HUDEP-2 (cell line): ENCODE data around the gene MRM2.
"Not testable (repeated sequence)": the region's sequence is repeated elsewhere in the genome, so short reads cannot be mapped to it uniquely, and the experiment has no call there.

Experiments
- DNase-seq, 76 experiments: peaks; one replicate each; lab custom pipeline; 2025; ENCODE audit not compliant: unreplicated experiment in 76 of 76; lab: John Stamatoyannopoulos, UW

The MRM2 gene

DNA sequence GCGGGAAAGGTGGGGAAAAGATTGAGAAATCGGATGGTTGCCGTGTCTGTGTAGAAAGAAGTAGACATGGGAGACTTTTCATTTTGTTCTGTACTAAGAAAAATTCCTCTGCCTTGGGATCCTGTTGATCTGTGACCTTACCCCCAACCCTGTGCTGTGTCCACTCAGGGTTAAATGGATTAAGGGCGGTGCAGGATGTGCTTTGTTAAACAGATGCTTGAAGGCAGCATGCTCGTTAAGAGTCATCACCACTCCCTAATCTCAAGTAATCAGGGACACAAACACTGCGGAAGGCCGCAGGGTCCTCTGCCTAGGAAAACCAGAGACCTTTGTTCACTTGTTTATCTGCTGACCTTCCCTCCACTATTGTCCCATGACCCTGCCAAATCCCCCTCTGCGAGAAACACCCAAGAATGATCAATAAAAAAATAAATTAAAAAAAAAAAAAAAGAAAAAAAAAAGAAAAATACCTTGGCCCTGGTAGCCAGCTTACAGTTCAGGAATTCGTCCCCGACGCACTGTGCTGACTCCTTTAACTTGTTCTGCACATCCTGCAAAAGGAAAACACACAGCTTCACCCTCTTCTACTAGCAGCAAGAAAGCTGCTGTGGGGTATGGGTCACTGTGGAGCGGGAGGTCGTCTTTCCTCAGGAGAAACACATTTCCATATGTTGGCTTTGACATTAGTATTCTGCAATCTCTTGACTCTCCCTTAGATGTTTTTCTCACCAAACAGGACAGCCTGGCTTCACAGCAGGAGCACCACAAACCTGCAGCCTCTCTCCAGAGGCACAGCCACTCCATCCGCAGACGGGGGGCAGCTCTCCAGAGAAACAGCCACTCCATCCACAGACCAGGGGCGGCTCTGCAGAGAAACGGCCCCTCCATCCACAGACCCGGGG lies 27.3 kb upstream of the MRM2 start:
- not testable (repeated sequence) for DNase-seq

DNA sequence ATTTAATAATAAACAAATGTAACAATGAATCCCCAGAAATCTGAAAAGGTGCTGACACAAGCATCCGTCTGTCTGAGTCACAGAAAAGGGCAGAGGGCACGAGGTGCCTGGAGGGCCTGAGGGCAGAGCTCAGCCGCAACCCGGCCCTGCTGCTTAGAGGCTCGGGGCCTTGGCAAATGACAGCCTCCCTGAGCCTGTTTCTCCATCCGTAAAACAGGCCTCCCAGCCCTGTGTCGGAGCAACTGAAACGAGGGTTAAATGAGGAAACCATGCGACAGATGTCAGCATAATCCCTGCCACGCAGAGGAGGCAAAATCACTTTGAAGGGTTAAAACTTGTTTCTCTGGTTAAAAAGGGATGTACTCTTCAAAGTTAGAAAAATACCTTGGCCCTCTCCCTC lies 24.9 kb upstream of the MRM2 start:
- DNase-seq = no peak

DNA sequence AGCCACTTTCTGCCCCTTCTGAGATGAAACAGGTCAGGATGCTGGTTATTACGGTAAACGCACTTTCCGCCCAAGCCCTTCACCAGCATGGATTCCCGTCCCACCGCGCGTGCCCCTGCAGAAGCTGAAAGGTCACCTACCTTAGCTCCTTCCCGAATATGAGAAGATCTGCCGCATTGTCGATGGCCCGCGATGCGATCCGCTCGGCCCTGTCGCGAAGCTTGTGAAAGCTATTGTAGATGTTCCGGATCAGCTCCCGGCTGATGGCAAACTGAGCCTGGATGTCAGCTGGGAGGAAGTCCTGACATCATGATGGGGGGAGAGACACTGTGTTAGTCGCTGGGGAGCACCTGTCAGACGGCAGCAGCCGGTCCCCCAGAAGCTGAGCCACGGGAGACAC lies 22.2 kb upstream of the MRM2 start:
- DNase-seq = no peak

DNA sequence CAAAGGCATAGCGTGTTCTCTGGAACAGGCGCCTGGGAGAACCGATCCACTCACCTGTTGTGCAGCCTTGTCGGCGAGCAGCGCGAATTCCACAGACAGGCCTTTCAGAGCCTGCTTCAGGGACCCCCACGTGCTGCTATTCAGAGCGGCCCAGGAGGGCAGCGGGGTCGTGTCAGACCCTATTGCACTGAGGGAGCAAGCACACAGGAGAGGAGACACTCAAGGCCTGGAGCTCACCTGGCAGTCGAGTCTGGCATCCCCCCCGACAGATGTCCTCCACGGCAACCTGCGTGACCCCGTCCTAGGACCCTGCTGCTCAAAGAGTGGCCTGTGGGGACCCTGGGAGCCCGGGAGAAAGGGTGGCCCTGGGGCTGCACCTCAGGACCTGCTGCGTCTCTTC lies 21.2 kb upstream of the MRM2 start:
- DNase-seq = no peak

DNA sequence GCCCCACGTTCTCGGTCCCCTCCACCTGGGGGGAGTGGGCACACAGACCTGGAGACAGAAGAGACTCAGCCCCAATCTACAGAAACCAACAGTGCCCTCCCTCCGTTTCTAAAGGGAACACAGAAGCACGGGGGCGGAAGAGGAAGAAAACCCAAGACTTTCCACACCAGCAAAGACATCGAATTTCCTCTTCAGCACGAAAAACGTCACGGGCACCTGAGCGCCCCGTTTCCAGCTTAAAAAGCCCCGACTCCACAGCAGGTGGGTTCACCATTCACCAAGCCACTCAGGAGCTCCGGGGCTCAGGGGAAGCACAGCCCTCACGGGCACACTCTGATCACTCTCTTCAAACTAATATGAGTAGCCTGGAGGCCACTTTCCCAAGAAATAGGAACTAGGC lies 19.6 kb upstream of the MRM2 start:
- no peak for DNase-seq

DNA sequence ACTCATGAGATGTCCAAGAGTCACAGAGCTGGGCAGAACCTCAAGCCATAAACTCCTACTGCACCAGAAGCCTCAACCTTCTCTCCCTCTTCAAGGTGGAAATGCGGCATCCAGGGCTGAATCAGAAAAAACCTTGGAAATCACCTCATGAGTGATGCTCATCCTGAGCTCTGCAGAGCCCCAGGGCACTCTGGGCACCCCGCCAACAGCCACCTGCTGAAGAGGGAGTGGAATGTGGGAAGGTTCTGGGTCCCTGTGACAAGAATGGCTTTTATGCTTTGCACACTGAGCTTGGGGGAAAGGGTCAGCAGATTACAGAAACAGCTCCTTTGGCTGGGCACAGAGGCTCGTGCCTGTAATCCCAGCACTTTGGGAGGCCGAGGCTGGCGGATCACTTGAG lies 18.8 kb upstream of the MRM2 start:
- no peak for DNase-seq

DNA sequence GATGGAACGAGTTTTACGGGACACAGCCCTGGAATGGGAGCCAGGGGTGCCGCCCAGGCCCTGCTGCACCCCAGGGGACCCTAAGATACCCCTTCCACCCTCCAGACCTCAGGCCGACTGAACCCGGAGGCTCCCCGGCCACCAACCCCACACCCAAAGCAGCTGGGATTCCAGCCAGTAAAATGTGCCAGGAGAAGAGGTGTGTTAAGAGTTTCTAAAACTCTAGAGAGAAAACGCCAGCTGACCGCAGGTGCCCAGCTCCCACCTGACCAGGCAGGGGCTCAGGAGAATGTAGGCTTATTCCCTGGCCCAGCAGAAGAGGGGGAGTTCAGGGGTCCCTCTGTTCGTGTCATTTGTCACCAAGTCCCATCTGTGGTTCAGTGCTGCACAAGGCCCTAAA lies 17.5 kb upstream of the MRM2 start:
- DNase-seq = no peak

DNA sequence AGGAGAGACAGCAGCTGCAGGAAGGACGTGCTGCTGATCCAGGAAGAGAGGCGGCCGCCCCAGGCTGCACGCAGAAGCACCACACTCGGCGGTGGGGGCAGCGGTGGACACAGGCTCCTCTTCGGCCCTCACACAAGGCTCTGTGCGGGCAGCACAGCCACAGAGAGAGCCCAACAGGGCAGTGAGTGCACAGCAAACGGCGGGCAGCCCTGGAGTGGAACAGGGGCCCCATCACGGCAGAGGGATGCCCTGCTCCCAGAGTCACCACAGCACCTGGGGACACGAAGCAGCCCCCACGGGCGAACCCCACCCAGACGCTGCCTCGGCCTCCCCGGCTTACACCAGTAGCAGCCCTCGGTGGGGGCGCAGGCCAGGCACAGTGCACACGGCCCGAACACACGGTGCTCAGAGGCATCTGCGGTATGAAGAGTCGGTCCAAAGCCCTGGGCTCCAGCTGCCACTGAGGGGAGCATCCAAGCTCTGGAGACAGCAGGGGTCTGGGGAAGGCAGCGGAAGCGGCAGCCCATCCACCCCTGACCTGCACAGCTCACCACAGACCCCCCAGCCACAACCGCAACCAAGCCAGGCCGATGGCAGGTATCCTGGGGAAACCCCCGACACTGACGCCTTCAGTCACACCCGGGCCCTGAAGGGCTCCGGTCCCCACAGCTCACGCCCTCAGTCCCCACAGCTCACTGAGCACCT lies 16.8 kb upstream of the MRM2 start:
- DNase-seq = no peak

DNA sequence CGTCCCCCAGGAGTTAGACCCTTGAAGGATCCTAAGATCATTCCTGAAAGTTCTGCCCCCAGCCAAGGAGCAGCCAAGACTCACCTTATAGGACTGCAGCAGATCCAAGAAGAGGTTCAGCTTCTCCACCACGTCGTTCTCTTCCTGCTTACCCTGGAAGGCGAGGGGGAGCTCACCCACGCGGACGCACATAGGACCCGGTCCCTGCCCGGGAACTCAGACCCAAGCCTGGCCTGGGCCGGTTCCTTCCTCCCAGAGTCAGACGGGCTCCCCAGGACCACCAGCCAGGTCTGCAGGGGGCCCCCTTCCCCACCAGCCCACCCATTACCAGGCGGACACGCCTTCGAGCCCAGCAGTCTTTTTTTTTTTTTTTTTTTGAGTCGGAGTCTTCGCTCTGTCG lies 15.6 kb upstream of the MRM2 start:
- DNase-seq = no peak

DNA sequence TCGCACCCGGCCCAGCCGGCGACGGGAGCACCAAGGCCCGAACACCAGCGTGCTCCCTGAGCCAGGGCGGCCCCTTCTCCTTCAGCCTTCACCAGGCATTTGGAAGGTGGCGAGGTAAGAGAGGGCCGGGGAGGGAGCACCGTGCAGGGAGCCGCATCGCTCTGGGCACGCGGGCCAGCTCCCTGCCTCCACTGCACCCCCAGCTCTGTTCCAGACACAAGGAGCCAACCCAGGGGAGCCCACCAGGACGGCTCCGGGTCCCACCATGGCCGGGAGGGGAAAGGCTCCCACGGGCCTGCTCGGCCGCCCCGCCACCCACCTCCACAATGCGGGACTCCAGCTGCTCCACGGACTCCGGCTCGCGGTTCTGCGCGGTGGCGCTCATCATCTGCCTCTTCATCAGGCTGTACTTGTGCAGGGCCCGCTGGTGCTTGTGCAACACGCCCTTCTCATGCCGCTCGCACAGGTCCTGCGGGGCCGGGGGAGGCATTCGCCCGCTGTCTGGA lies 15.1 kb upstream of the MRM2 start:
- DNase-seq = no peak

DNA sequence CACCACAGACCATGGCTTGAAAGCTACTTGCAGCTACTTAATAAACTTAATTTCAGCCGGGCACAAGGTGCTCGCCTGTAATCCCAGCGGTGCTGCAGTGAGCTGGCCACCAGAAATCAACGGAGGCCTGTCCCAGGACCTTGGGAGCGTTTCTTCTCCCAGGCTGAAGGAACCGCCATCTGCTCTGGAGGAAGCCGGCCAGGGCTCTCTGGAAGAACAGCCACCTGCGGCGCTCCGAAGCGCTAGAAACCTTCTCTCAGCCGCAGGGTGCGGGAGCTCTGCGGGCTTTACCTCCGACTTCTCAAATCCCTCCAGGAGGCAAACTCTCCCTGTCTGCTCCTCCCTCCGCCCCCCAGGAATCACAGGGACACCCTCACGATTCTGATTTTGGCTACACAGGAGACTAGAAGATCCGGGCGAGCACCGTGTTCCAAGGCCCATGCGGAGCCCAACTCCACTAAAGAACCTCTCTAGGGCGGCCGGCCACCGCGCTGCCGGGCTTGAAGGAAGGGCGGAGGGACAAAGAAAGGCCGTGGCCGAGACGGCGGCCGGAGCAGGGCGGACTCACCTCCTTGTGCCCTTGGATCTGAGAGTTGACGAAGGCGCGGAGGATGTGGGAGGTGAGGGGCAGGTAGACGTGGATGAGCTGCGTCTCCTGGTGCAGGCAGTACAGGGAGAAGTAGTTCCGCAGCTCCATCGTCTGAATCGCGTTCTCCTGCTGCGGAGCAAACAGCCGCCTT lies 14.5 kb upstream of the MRM2 start:
- DNase-seq = no peak

DNA sequence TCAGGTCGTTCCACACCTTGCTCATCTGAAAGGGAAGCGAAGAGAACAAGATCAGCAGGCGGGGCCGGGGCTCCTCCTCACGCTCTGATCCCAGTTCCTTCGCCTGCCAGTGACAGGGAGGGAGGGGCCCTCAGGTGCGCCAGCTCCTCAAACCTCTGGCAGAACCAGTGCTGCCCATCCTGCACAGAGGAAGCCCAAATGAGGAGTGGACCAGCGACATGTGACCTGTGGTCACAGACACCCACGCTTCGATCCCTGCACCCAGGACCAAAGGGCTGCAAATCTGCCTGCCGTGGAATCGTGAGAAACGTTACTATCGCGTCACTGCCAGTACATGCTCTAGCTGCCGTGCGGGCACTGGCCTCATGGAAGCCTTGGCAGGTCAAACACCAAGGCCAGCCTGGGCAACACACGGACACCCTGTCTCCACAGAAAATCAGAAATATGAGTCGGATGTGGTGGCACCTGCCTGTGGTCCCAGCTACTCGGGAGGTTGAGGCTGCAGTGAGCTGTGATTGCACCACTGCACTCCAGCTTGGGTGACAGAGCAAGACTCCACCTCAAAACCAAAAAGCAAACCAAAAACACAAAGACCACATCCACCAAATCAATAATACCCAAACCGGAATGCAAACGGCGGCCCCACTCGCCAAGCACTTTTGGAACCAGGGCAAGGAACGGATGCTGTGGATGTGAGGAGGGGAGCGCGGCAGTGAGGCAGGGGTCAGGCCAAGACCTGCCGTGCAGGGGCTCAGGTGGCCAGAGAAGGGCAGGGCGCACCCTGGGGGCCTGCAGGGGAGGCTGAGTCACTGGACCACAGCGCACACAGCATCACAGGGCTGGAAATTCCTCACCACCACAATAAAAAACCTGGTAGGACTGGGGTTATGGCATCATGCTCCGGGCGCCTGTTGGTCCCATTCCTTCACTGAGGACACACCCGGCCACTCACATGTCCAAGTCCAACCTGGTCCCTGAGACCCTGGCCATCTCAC lies 13.4 kb upstream of the MRM2 start:
- no peak for DNase-seq

DNA sequence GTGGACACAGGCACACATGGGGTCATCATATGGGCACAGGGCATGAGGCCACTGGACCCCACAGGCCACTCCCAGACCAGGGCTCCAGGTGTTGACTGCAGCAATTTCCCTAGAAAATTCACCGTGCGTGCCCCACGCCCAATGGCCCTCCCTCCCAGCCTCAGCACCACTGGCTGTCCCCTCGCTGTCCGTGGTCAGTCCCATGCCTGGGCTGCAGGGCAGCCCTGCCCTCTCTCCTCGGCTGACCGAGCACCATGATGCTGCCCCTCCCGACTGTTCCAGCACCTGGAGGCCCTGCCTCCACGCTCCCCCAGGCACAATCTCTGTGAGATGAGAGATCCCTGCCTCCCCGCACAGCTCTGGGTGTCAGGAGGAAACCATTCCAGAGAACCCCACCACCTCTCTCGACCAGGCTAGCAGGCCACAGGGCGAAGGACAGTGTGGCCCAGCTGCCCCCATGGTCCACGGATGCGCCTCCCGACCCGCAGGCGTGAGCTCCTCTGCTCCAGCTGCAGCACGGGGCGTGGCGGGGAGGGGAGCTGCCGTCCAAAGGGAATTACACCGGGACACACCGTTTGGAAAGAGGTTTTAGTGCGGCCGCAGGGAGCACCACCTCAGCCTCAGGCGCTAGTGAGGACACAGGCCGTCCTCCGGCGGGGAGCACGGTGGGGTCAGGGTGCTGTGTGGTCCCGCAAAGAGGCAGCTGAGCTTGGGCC lies 12.6 kb upstream of the MRM2 start:
- no peak for DNase-seq

DNA sequence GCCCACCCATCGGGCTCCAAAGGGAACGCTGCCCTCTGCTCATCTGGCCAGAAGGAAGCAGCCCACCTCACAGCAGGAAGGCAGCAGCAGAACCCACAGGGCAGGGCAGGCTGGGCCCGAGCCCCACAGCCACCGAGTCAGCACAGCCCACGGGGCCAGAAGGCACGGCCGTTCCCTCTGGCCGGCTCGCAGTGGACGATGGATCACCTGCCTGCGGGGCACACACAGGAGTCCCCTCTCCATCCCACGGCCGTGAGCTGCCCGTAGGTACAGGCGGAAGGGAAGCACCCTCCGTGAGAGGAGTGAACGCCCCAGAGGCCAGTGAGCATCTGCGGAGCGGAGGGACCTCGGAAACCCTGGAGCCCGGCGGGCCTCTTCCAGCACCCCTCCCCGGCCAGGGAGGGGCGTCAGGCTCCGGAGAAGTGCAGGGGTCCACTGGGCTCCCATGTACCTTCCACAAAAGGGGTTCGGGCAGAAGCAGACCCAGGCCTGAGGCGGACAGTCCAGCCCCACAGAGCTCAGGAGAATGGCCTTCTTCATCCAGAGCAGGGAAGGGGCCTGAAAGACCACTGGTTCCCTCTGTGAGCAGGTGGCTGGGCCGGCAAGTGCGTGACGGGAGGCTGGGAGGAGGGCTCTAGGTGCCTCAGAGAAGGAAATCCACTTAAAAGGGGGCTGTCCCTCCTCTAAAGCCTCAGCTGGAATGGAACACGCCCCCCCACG lies 11.7 kb upstream of the MRM2 start:
- DNase-seq = no peak

DNA sequence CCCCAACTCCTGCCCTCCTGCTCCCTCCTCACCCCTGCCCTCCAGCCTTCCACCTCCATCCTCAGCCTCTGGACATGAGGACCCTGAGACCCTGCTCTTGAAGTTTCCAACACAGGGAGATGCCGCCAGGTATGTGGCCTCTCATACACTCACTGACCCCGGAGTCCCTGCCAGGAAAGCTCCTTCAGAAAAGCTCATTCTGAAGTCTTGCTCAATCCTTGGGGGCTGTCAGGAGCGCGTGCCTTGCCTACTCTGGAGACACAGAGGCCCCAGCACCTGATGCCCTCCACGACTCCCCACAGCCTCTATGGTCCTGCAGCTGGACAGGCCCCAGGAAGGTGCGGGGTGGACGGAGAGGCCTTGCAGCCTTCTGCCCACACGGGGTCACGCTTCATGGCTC lies 11.0 kb upstream of the MRM2 start:
- no peak for DNase-seq

DNA sequence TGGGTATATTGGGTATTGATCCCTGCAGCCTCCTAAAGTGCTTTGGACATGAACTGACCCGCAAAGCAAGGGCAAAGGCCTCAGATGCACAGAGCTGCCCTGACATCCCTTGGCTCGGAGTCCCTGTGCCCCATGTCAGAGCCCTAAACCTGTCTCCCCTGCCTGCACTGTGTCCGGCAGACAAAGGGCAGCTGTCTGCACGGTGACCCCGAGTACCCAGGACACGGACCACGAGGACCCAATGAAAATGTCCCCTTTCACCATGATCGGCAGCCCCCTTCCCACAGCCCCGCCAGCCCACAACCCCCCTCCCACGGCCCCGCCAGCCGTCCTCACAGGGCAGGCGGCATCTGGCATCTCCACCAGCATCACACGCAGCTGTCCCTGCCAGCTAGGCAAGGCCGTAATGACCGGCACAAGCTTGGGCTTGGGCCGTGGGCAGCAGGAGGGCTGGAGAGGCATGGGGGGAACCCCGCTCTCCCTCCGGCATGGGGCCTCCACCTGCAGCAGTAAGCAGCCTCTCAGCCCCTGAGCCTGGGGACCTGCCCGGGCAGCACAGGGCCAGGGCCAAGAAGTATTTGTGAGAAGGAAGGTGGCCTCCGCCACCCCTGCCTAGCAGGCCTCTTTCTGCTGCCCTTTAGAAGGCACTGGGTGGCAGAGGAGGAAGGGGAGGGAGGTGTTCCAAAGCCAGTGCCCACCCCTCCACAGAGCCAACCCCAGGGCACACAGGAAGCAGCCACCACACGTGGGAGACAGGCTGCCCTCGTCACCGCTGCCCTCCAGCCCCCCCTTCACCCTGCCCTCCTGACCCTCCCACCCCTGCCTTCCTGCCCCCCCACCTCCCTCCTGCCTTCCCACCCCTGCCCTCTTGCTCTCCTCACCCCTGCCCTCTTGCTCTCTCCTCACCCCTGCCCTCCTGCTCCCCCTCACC lies 10.1 kb upstream of the MRM2 start:
- no peak for DNase-seq

DNA sequence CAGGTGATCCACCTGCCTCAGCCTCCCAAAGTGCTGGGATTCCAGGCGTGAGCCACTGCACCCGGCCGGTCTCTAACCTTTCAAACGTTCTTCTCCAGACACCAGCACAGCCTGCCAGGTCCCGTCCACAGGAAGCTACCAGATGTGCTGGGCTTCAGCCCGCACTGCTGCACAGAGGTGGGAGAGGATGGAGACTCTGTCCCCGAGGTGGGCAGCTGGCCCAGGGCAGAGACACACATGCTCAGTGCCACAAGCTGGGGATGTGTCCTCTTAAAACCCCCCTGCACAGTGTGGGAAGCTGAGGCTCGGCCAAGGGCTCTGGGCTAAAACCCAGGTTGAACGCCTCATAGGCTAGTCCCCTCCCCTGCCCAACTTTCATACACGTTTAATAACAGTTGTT lies 9.4 kb upstream of the MRM2 start:
- DNase-seq = no peak
